ENCODE data around the gene FA2H. TPM values are rescaled to one million over a fixed set of nuclear protein-coding genes. Genes with fewer than 3 reads are reported as not detected.

Gene FA2H
- total and polyA plus RNA-seq, 2 experiments from 2014 or later, result 5.7 to 6.3 TPM

DNA sequence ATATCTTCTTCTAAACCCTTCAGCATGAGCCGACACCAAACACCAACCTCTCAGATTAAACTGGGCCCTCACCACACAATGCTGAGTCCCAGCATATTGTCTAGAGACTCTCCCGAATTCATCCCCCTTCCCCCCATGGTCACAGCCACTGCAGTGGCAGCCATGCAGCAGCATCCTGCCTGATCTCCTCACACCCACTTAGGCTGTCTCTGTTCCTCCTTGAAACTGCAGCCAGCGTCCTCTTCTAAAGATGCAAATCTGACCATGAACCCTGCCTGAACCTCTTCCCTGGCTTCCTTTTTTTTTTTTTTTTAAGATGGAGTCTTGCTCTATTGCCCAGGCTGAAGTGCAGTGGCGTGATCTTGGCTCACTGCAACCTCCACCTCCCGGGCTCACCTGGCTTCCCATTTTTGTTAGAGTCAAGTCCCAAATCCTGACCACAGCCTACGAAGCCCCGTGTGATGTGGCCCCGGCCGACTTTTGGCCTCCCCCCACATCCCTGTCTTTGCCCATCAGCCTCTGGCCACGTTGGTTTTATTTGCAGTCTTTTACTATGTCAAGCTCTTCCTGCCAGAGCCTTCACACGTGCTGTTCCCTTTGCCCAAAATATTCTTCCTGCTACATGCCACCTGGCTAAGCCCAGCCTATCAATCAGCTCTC lies 2.8 kb downstream of the FA2H start (continued):
- TF ChIP-seq, protein P1, sequence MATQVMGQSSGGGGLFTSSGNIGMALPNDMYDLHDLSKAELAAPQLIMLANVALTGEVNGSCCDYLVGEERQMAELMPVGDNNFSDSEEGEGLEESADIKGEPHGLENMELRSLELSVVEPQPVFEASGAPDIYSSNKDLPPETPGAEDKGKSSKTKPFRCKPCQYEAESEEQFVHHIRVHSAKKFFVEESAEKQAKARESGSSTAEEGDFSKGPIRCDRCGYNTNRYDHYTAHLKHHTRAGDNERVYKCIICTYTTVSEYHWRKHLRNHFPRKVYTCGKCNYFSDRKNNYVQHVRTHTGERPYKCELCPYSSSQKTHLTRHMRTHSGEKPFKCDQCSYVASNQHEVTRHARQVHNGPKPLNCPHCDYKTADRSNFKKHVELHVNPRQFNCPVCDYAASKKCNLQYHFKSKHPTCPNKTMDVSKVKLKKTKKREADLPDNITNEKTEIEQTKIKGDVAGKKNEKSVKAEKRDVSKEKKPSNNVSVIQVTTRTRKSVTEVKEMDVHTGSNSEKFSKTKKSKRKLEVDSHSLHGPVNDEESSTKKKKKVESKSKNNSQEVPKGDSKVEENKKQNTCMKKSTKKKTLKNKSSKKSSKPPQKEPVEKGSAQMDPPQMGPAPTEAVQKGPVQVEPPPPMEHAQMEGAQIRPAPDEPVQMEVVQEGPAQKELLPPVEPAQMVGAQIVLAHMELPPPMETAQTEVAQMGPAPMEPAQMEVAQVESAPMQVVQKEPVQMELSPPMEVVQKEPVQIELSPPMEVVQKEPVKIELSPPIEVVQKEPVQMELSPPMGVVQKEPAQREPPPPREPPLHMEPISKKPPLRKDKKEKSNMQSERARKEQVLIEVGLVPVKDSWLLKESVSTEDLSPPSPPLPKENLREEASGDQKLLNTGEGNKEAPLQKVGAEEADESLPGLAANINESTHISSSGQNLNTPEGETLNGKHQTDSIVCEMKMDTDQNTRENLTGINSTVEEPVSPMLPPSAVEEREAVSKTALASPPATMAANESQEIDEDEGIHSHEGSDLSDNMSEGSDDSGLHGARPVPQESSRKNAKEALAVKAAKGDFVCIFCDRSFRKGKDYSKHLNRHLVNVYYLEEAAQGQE (IDR thresholded peaks at IDR 0.05; ENCODE audit: unreplicated experiment), result no peak
- TF ChIP-seq, protein P2, sequence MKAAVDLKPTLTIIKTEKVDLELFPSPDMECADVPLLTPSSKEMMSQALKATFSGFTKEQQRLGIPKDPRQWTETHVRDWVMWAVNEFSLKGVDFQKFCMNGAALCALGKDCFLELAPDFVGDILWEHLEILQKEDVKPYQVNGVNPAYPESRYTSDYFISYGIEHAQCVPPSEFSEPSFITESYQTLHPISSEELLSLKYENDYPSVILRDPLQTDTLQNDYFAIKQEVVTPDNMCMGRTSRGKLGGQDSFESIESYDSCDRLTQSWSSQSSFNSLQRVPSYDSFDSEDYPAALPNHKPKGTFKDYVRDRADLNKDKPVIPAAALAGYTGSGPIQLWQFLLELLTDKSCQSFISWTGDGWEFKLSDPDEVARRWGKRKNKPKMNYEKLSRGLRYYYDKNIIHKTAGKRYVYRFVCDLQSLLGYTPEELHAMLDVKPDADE (IDR thresholded peaks at IDR 0.05), result no peak
- TF ChIP-seq POLR2AphosphoS5 (IDR thresholded peaks at IDR 0.05; ENCODE audit: low read depth) (no peak), EZH2phosphoT487 (IDR thresholded peaks at IDR 0.05; ENCODE audit: unreplicated experiment) (no peak), CREB1 (CRISPR knock-in tag; IDR thresholded peaks at IDR 0.05; ENCODE audit: low read depth) (no peak)

DNA sequence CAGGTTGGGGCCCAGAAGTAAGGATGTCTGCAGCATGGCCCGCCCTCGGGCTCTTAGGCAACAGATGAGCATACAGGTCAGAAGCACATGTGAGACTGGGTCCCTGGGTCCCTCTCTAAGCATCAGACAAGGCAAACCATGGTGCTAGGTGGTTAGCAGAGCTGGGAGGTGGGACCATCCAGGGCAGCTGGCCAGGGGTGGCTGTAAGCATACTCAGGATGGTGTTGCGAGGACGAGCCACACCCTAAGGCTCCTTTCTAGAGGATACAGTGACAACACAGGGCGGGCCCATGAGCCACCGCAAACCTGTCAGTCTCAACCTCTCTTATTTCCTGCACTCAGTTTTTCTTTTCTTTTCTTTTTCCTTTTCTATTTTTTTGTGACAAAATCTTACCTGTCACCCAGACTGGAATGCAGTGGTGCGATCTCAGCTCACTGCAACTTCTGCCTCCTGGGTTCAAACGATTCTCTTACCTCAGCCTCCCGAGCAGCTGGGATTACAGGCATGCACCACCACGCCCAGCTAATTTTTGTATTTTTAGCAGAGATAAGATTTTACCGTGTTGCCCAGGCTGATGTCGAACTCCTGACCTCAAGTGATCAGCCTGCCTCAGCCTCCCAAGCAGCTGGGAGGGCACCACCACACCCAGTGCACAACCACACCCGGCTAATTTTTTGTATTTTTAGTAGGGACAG lies 3.6 kb downstream of the FA2H start:
- no peaks in the 10 kb centered on the region; the same call in 1 of the 2 replicates for H3F3A ChIP-seq (replicated peaks; ENCODE audit: low read depth)
- no peak overlapping the region for H3K27ac ChIP-seq (ENCODE audit: low read depth)
- H3K79me2 ChIP-seq (replicated peaks; ENCODE audit: insufficient read depth), result no peaks in the 10 kb centered on the region
- H2AFZ ChIP-seq, result no peak overlapping the region
- peaks cover 17% of the 10 kb centered on the region for H3K27me3 ChIP-seq (ENCODE audit: insufficient read depth)
- Mint-ChIP-seq H3K27ac (no peak overlapping the region), H3K9me3 (no peaks in the 10 kb centered on the region), H3K4me1 (peaks cover 6% of the 10 kb centered on the region; the same call in 2 of the 3 replicates), H3K36me3 (ENCODE audit: low read depth) (no peaks in the 10 kb centered on the region), H3K4me3 (no peak overlapping the region), H3K27me3 (ENCODE audit: insufficient read depth, low read depth, poor library complexity) (peaks cover 36% of the 10 kb centered on the region)
- no peak overlapping the region for H3K4me2 ChIP-seq
- no peaks in the 10 kb centered on the region for H3K9me2 ChIP-seq (ENCODE audit: insufficient read depth)
- ATAC-seq, result no peak
- H3K4me3 ChIP-seq, result no peak overlapping the region
- TF ChIP-seq JUNB (IDR thresholded peaks at IDR 0.05; ENCODE audit: unreplicated experiment) (no peak), EZH2 (IDR thresholded peaks at IDR 0.05; ENCODE audit: low read depth, unreplicated experiment) (no peak), CREB1 (CRISPR knock-in tag; IDR thresholded peaks at IDR 0.05; ENCODE audit: low read depth) (no peak), ZNF114 (CRISPR knock-in tag; IDR thresholded peaks at IDR 0.05) (no peak), NANOG (IDR thresholded peaks at IDR 0.05; ENCODE audit: borderline replicate concordance) (no peak), POLR2AphosphoS5 (IDR thresholded peaks at IDR 0.05; ENCODE audit: low read depth) (no peak)
- TF ChIP-seq, protein P1 (IDR thresholded peaks at IDR 0.05; ENCODE audit: unreplicated experiment), result no peak
- TF ChIP-seq, protein P2 (IDR thresholded peaks at IDR 0.05), result no peak
- H3K4me1 ChIP-seq (ENCODE audit: insufficient read depth), result peaks cover 9% of the 10 kb centered on the region
- no peak for DNase-seq (ENCODE audit: low spot score)
- 0 out of 2 replicates have a peak, but pooled peaks cover 3% of the 10 kb centered on the region for H3K36me3 ChIP-seq (ENCODE audit: insufficient read depth)
- no peaks in the 10 kb centered on the region for H4K20me1 ChIP-seq (replicated peaks; ENCODE audit: insufficient read depth)

Measured in GM23338 (cell line).